HG02938 (cell line): ENCODE measurements around the gene ETFB.

ENCODE experiments used
- ATAC-seq: cut with Tn5 transposase; IDR thresholded peaks from one replicate; pipeline ENCODE4 v1.9.1; 2021; ENCODE audit warnings: mild to moderate bottlenecking, moderate library complexity; ENCODE audit not compliant: unreplicated experiment

ETFB gene

GRCh38 chr19:51375504-51376221, 9.5 kb upstream of the ETFB start:
- no peak for ATAC-seq

GRCh38 chr19:51372649-51373504, 6.7 kb upstream of the ETFB start, which contains the start of gene NKG7:
Gene NKG7 (minus strand): TSS chr19:51372654. CDS start chr19:51372535, 119 bp downstream.
- ATAC-seq = no peak

GRCh38 chr19:51372021-51372648, 5.9 kb upstream of the ETFB start:
- ATAC-seq = no peak

- ATAC-seq = no peak
Measured at GRCh38 chr19:51371186-51371690, 5.0 kb upstream of the ETFB start.

GRCh38 chr19:51370230-51370629, 4.0 kb upstream of the ETFB start:
- no peak for ATAC-seq

GRCh38 chr19:51368366-51369282, 2.4 kb upstream of the ETFB start, which contains the start of gene CLDND2:
Gene CLDND2 (minus strand): TSS chr19:51369003. CDS start chr19:51368577, 426 bp downstream.
- no peak for ATAC-seq

GRCh38 chr19:51367565-51368365, 1.6 kb upstream of the ETFB start:
- ATAC-seq = peak; percentile 68

GRCh38 chr19:51367255-51367564, 1.0 kb upstream of the ETFB start:
- no peak for ATAC-seq

GRCh38 chr19:51366389-51367254, 434 bp upstream of the ETFB start:
- peak; percentile 37 for ATAC-seq

- no peak for ATAC-seq
Measured at GRCh38 chr19:51365211-51365964, 800 bp downstream of the ETFB start.

GRCh38 chr19:51364200-51365106, 1.7 kb downstream of the ETFB start:
- no peak for ATAC-seq

- ATAC-seq = no peak
Measured at GRCh38 chr19:51361239-51361638, 4.9 kb downstream of the ETFB start.

GRCh38 chr19:51359294-51359693, 6.9 kb downstream of the ETFB start:
- ATAC-seq = no peak

GRCh38 chr19:51357952-51358351, 8.2 kb downstream of the ETFB start:
- ATAC-seq = no peak

GRCh38 chr19:51356159-51356801, 9.9 kb downstream of the ETFB start:
- no peak for ATAC-seq

GRCh38 chr19:51354742-51355148, 11.4 kb downstream of the ETFB start:
- no peak for ATAC-seq
